HTERT RPE-1 (cell line): ENCODE results near the gene RPS6KA5.
"Not testable (repeated sequence)": the region's sequence is repeated elsewhere in the genome, so short reads cannot be mapped to it uniquely, and the experiment has no call there.

ENCODE experiments used
- in situ Hi-C: fragments of 300-500 bp; cut with MboI; formaldehyde crosslinking; loops from 4 replicates; pipeline ENCODE4 v1.14.3; 2020; ENCODE audit warnings: low sequenced_read_pairs

The RPS6KA5 gene

DNA sequence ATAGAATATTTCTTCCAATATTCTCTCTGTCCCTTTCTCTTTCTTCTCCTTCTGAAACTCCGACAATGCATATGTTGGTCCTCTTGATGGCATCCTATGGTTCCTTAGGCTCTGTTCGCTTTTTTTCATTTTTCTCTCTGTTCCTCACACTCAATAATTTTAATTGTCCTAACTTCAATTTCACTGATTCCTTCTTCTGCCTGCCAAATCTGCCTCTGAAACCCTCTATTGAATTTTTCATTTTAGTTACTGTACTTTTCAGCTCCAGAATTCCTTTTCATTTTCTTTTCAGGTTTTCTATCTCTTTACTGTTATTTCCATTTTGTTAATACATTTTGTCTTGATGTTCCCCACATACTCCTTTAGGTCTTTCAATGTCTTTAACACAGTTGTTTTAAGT lies 177.2 kb downstream of the RPS6KA5 start:
- in situ Hi-C loops = no loop called here

DNA sequence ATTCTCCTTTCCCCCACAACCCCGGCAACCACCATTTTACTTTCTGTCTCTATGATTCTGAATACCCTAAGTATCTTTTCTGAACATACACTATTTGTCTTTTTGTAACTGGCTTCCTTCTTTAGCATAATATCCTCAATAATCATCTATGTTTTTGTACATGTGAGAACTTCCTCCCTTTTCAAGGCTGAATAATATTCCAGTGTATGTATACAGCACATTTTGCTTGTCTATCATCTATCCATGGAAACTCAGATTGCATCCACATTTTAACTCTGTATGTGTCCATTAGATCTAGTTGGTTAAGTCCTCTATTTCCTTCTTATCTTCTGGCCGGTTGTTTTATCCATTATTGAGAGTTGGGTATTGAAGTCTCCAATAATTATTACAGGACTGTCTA lies 180.2 kb downstream of the RPS6KA5 start:
- in situ Hi-C loops = no loop called here

DNA sequence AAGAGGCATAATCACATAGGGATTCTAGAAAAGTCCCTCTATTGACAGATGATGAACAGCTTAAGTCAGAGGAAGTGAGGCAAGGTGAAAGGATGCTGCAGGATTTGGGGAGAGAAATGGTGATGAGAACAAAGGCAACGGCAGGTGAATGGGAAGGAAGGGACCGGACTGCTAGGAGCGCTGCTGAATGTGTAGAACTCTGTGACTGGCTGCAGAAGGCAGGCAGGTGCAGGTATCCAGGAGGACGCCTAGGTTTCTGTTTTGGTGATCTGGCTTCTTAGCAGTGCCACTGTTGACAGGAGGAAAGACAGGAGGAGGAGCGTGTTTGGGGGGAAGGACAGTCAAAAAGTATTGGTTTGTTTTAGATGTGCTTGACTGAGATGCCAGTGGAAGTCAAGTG lies 185.8 kb downstream of the RPS6KA5 start:
- in situ Hi-C loops = no loop called here

DNA sequence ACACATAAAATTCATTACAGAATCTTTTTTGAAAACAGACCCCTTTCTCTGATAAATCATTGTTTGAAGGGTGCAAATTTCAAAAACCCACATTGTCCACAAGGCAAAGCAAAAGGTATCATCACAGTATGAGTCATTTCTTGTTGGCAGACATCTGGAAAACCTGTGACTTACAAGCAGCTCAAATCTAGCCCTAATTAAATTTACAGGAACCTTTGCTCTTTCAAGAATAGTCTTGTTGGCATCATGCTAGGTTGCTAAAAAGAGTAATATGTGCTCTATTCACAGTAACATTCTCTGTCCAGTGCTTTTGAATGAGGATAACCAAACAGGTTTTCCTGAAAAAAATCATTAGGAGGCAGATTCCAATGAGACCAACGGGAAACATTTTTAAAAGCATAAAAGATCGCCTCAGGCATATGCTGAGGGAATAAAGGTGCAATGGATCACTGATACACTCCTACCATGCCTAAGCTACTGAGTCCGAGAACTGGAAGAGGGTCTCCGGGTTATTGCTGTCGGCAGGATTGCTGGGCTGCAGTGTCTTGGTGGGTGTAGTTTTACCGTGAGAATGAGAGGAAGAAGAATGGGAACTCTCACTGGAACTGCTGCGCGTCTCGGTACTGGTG lies 188.7 kb downstream of the RPS6KA5 start:
- in situ Hi-C loops = no loop called here

DNA sequence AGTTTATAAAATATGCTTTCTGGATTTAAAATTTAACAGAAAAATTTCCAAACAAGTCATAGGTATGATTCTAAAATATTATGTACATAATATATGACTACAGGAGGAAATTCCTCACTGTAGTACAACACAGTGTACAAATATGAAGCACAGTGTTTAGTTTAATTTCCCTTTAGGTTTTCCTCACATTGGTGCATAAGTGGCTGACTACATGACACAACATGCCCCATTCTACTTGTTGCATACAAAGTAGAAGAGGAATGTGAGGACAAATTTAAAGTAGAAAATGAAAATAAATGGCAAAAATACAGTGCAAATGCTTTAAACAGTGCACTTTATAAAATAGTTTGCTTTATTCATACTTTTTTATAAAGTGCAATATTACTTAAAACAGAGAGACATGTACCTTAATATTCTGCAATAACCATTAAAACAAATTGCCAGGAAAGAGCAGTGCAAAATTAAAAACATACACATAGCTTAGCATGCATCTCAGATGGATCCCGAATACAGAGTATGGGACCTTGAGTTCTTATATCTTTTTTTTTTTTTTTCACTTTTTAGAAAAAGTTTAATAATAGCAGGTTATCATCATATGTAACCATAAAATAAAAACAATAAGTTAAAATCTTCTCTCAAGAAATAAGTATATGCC lies 189.4 kb downstream of the RPS6KA5 start:
- in situ Hi-C loops = no loop called here

DNA sequence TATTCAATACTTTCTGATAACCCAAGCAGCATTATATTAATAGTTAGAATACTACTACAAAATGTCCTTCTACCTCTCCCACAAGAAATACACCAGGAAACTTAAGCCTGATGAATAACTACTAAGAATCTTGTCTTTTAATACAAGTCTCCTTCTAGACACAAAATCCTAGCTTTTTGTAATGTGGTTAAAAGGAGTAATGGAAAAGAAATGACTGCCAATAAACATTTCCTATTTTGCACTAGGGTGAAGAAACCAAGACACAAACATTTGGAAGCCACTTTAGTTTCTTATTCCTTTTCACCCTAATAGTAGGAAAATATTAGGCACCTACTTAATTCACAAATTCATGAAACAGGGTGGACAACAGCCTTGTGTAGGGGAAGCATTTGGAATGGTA lies 192.9 kb downstream of the RPS6KA5 start:
- in situ Hi-C loops = no loop called here

DNA sequence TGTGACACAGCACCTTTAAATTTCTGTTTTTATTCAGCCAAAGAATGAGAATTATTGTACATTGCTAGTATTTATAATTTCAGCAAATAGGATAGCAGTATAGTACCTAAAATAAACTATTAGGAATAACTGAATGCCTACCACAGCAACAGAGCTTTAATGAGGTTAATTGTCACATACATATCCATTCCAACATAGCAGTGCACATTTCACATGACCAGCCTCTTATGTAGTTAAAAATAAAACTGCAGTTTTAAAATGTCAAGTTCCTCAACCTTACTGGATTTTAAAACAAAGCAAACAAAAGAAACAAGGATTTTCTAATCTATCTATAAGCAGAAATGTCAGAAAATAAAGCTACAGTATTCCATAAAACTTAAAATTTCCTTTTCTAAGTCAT lies 193.6 kb downstream of the RPS6KA5 start:
- in situ Hi-C loops = no loop called here

DNA sequence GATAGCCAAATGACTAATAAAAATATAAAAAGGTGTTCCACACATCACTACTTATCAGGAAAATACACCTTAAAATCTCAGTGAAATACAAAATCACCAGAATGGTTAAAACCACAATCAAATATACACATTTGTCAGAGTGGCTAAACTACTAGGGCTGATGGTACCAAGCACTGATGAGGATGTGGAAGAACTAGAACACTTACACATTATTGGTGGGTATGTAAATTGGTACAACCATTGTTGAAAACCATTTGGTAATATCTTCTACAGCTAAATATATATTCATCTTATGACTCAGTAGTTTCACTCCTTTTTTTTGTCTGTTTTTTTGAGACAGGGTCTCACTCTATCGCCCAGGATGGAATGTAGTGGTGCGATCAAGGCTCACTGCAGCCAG lies 195.7 kb downstream of the RPS6KA5 start:
- in situ Hi-C loops = no loop called here

DNA sequence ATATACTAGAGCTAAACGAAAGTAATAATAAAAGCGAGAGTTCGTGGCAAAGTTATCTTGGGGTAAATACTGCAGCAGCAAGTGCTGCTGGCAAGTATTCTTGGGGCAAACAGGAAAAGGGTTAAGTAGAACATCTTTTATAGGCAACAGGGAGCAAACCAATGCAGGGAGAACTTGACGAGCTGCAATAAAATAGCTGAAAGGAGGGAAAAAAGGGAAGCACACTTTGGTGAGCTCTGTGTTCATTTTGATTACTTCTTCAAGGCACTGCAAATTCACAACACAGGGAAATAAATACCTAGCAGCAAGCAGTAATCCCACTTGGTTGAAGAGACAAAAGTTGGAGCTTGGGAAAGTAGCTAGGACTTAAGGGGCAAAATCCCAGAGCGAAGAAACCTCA lies 201.9 kb downstream of the RPS6KA5 start:
- in situ Hi-C loops = no loop called here

DNA sequence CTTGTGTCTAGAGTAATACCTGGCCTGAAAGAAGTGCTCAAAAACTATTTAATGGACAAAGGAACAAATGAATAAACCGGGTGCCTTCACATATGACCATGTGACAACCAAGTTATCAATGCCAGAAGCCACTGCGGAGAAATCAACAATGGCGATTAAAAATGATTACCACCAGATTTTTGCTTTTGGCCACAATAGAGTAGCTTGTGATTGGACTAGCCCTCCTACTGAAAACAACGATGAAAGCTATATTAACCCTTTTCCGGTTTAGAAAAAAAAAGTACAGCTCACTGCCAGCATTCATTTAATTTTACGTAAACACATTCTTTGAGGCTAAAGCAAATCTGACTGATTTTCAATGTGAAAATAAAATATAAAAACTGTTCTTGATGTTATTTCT lies 202.6 kb downstream of the RPS6KA5 start:
- in situ Hi-C loops = no loop called here

DNA sequence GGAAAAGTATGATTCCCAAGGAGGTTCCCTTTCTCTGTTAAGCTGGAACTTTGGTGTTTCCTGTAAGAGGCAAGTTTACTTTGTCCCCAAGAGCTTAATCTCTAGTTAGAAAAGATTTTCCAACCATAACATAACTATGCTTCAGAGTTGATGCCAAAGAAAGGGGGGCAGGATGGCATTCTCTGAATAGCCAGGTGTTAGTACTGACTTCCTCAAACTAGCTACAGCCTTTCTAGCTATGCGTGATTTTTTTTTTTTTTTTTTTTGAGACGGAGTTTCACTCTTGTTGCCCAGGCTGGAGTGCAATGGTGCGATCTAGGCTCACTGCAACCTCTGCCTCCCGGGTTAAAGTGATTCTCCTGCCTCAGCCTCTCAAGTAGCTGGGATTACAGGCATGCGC lies 204.3 kb downstream of the RPS6KA5 start:
- in situ Hi-C loops = not testable (repeated sequence)

DNA sequence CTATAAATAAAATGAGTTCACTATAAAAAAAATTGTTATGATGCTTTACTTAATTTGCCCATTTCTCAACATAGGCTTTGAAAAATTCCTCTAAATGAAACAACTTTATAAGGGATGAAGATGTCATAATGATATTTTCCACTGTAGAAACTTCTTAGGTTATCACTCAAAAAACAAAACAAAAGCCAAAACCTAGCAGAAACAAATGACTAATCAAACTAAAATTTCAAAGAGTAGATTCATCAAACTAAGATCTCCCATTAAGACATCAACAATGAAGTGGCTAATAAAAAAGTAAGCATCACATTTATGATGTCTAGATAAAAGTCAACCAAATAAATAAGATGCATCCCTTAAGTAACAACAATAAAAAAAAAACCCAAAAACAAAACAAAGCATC lies 207.3 kb downstream of the RPS6KA5 start:
- in situ Hi-C loops = no loop called here

DNA sequence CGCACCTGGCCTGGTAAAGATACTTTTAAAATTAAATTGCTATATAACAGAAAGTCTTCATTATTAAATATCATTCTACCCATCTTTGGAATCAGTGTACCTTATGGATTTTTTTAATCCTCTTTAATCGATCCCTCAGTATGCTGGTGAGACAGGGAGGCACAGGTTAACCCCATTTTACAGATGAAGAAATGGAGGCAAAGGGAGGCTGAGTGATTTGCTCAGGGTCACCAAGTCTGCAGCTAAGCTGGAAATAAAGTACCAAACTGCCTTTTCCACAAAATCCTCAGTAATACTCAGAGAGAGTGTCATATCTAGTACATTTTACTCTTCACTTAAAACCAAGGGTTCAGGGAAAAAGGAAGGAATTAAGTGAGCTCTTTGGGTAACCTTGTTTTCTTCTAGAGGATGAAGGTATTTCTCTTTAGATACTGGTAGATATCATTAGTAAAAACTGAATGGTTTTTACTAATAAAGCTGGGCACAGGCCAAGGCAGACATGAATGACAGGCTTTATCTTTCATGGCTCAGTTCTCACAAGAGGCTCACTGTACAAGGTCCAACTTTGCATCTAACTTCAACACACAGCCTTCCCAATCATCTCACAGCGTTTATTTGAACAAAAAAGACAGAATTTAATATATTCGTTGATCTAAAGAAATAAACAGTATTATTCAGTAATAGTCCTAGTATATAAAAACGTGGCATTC lies 209.0 kb downstream of the RPS6KA5 start:
- in situ Hi-C loops = no loop called here

DNA sequence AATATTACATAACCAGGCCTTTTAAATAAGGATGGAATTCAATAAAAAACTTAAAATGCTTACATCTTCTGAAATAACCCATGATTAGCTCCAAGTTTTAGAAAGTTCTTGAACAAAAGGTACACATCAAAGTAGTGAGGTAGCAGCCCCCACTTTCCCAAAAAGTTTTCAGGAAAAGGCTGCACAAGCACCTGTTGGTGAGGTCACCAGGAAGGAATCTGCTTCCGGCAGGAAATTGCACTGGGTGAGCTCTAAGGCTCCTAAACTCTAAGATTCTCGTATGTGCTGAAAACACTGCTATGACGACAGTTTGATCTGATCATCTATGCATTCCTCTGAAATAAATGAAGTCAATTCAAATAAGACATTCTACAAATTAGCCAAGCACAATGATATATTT lies 210.0 kb downstream of the RPS6KA5 start:
- in situ Hi-C loops = no loop called here

DNA sequence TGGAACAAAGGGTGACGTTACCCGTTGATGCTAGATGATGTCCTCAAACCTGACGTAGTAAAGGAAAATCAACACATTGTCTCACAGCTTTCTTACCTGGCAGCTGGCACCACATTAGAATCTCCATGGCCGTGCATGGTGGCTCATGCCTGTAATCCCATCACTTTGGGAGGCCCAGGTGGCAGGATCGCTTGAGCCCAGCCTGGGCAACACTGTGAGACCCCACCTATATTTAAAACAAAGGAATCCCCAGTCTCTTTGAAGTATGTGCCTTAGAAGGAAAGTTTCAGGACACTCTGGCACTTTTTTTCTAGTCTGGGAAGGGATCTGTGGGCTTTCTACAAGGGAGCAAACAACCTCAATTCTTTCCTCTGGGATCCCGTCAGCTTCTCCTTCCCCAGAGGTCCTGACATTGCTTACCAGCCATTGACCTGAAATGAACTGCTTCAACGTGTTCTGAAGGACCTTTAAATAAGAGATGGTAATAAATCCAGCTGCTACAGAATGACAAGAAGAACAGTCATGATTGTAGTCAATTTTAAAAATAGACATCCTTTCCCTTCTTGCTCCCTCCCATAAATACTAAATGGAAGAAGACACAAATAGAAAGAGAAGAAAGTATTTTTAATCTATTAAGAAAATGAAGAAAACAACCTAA lies 210.5 kb downstream of the RPS6KA5 start:
- in situ Hi-C loops = no loop called here

DNA sequence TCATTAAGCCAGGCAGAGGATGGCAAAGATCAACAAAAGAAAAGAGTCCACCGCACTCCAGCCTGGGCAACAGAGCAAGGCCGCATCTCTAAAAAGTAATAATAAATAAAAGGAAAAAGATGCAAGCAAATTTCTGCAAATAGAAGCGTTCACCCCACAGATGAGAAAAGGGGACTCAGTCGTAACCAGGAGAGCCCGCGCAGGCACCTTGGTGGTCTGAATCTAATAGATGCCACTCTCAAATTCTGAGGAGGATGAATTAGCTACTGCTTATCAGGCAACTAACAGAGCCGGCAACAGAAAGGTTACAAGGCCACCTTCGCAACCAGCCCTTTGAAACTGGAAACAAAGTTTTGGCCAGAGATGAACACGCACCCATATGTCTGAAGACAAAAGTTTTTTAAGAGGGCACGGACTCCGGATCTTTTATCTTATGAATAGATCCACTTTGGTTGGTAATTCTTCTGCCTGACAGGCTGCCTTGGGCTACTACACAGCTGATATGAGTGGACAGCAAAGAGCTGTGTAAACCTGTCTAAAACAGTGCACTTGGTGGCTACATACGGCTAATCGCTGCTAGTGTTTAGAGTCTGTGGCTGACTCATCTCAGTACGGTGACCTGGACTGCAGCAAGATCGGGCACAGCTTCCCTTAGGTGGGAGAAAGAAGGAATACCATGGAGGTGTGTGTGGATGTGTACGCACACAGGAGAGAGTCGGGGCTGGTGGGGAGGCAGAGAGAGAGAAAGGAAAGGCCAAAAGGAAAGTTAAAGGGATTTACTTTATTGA lies 211.3 kb downstream of the RPS6KA5 start:
- in situ Hi-C loops = no loop called here

DNA sequence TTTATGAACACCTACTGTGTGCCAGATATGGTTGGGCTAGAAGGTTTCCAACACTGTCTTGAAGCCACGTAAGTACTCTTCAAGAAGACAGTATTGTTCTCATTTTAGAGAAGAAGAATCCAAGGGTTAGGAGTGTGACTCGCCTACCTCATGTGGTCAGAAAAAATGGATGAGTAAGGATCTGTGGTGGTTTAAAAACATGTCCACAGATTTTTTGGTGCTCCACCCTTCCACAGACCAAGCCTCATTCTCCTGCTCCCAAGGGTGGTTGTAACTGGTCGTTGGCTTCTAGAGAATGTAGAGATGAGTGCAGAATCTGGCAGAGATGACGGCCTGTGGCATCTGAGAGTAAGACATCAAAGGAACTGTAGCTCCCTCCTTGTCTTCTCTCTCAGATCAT lies 213.9 kb downstream of the RPS6KA5 start:
- in situ Hi-C loops = no loop called here

DNA sequence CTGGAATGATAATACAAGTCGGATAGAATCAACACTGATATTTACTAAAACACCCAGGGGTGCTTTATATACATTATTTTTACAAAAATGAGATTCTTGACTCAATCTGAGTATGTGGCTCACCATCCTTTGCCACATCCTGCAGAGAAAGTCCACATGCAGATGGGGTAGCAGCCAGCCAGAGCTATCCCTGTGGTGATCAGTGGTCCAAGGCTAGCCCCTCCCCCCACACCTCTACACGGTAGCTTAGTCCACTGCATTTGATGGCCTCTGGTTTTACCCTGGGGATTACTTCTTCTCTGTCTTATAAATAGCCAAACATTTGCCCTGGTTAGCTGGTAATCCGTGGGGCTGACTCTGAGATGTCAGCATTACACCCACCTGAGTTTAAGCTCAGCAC lies 216.1 kb downstream of the RPS6KA5 start:
- in situ Hi-C loops = no loop called here

DNA sequence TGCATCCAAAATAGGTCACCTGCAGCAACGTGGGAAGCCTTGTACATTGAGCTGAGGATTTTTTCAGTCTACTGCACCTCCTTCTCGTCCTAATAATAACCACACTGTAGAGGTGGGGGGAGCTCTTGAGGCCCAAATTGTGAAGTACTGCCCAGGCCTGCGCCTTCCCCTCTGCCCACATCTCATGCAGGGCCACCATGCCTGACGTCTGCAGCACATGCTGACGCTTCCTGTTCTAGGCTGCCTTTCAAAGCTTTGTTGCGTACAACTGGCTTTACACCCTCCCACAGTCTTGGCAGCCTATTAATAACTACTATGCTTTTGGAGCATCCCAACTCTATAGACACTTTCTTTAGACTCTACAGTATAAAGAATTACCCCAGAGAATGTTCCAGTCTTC lies 217.7 kb downstream of the RPS6KA5 start:
- in situ Hi-C loops = no loop called here

DNA sequence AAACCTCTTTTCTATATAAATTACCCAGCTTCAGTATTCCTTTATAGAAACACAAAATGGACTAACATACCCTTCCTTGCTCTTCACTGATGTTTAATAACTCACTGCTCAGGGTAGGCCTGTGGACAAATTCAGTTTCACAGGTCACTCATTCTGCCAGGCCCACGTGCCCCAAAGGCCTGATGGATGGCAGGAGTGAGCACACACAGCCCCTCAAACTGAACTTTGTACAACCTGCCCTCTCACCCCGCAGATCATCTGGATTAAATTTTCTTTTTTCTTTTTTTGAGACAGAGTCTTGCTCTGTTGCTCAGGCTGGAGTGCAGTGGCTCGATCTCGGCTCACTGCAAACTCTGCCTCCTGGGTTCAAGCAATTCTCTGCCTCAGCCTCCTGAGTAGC lies 219.8 kb downstream of the RPS6KA5 start:
- in situ Hi-C loops = not testable (repeated sequence)

DNA sequence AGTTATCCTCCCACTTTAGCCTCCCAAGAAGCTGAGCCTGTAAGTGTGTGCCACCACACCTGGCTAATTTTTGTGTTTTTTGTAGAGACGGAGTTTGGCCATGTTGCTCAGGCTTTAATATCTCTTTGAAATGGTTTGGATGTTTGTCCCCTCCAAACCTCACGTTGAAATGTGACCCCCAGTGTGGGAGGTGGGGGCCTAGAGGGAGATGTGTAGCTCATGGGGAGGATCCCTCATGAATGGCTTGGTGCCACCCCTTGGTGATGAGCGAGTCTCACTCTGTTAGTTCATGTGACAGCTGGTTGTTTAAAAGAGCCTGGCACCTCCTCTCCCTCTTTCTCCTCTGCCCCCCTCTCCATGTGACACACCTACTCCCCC lies 220.6 kb downstream of the RPS6KA5 start:
- in situ Hi-C loops = no loop called here
